ENCODE measurements around the gene AARS2. TPM values are rescaled to one million over a fixed set of nuclear protein-coding genes. Genes with fewer than 3 reads are reported as not detected.

AARS2 gene
- polyA plus RNA-seq, 1 experiment: 5.8 TPM

GRCh38 chr6:44268095-44268628, 45.0 kb downstream of the AARS2 start:
- H3K9me3 ChIP-seq (ENCODE audit: control insufficient read depth, insufficient read depth, low read length): no peaks in the 10 kb centered on the region; the same call in 1 of the 2 replicates
- H3K27ac ChIP-seq (ENCODE audit: low read depth, low read length): no peak overlapping the region
- CTCF ChIA-PET: interaction anchor here (0.6 to 6.0 kb wide), 21 partner anchors 11 to 1122 kb away, joined by 3 to 93 read pairs (median 4); partner anchors contain the start of genes AARS2, CDC5L, SLC35B2 and SPATS1
- peak; percentile 99 for TF ChIP-seq CTCF (IDR thresholded peaks at IDR 0.05; ENCODE audit: low read depth, low read length)
- peaks cover 45% of the 10 kb centered on the region for H3K27me3 ChIP-seq (ENCODE audit: control insufficient read depth, insufficient read depth, low read length)
- H3K4me3 ChIP-seq (ENCODE audit: low read depth, low read length): no peak overlapping the region
- no peak for DNase-seq (ENCODE audit: low read depth, low spot score)
- POLR2A ChIA-PET: interaction anchor here (0.6 to 1.1 kb wide), 3 partner anchors 21 to 120 kb away, joined by 3 to 7 read pairs (median 5); partner anchors contain the start of gene HSP90AB1

- no peak overlapping the region for H3K27ac ChIP-seq (ENCODE audit: low read depth, low read length)
- H3K4me3 ChIP-seq (ENCODE audit: low read depth, low read length): no peak overlapping the region
- H3K9me3 ChIP-seq (ENCODE audit: control insufficient read depth, insufficient read depth, low read length): no peaks in the 10 kb centered on the region; the same call in 1 of the 2 replicates
- ChIA-PET POLR2A (no interaction called here), CTCF (interaction anchor here (0.6 to 6.0 kb wide), 13 partner anchors 9 to 1123 kb away, joined by 3 to 93 read pairs (median 5); partner anchors contain the start of genes AARS2, CDC5L, SLC35B2 and SPATS1)
- TF ChIP-seq CTCF (IDR thresholded peaks at IDR 0.05; ENCODE audit: low read depth, low read length): no peak
- no peak for DNase-seq (ENCODE audit: low read depth, low spot score)
- peaks cover 37% of the 10 kb centered on the region for H3K27me3 ChIP-seq (ENCODE audit: control insufficient read depth, insufficient read depth, low read length)
Observed at GRCh38 chr6:44267252-44267651, 45.9 kb downstream of the AARS2 start.

- DNase-seq (ENCODE audit: low read depth, low spot score): no peak
- Histone ChIP-seq H3K27ac (ENCODE audit: low read depth, low read length) (no peak overlapping the region), H3K4me3 (ENCODE audit: low read depth, low read length) (no peak overlapping the region), H3K9me3 (ENCODE audit: control insufficient read depth, insufficient read depth, low read length) (no peaks in the 10 kb centered on the region; the same call in 1 of the 2 replicates), H3K27me3 (ENCODE audit: control insufficient read depth, insufficient read depth, low read length) (peaks cover 28% of the 10 kb centered on the region)
- TF ChIP-seq CTCF (IDR thresholded peaks at IDR 0.05; ENCODE audit: low read depth, low read length): no peak
- CTCF ChIA-PET: interaction anchor here (0.6 to 6.0 kb wide), 10 partner anchors 9 to 81 kb away, joined by 3 to 93 read pairs (median 8); partner anchors contain the start of genes AARS2, SLC35B2 and SPATS1
- POLR2A ChIA-PET: interaction anchor here (0.6 kb wide), 1 partner anchor 46 kb away, joined by 3 read pairs; no protein-coding TSS in a partner anchor
Observed at GRCh38 chr6:44266347-44266746, 46.8 kb downstream of the AARS2 start.

GRCh38 chr6:44265722-44266233, 47.4 kb downstream of the AARS2 start:
- Histone ChIP-seq H3K4me3 (ENCODE audit: low read depth, low read length) (no peak overlapping the region), H3K27me3 (ENCODE audit: control insufficient read depth, insufficient read depth, low read length) (peaks cover 23% of the 10 kb centered on the region), H3K27ac (ENCODE audit: low read depth, low read length) (no peak overlapping the region), H3K9me3 (ENCODE audit: control insufficient read depth, insufficient read depth, low read length) (no peaks in the 10 kb centered on the region; the same call in 1 of the 2 replicates)
- ChIA-PET POLR2A (no interaction called here), CTCF (interaction anchor here (2.1 to 6.0 kb wide), 3 partner anchors 8 to 72 kb away, joined by 5 to 93 read pairs (median 18); partner anchors contain the start of gene SLC35B2)
- no peak for TF ChIP-seq CTCF (IDR thresholded peaks at IDR 0.05; ENCODE audit: low read depth, low read length)
- no peak for DNase-seq (ENCODE audit: low read depth, low spot score)
